H1 (cell line): Measurements from ENCODE around the gene ATP6V1E1.

Experiments used
- ATF2 ChIP-seq: IDR thresholded peaks from 2 replicates; pipeline ENCODE4 v1.6.1; 2012; ENCODE audit warnings: low read length, inconsistent platforms
- CEBPB ChIP-seq: IDR thresholded peaks from 2 replicates; pipeline ENCODE4 v1.6.1; 2012; ENCODE audit warnings: low read depth, low read length
- CTCF ChIP-seq, 3 experiments: IDR thresholded peaks; 1 replicate in 2 of 3; 2 replicates in 1 of 3; pipeline versions ENCODE4 v1.5.1 to v1.6.1; 2011; ENCODE audit warnings: low read length in 3 of 3, mild to moderate bottlenecking in 3 of 3, inconsistent platforms in 2 of 3, low read depth in 1 of 3, moderate library complexity in 1 of 3; ENCODE audit not compliant: insufficient read depth in 1 of 3; ENCODE audit errors: control extremely low read depth in 1 of 3
- EP300 ChIP-seq, 2 experiments: IDR thresholded peaks; 1 replicate in 1 of 2; 2 replicates in 1 of 2; pipeline ENCODE4 v1.6.1; 2011 to 2012; ENCODE audit warnings: low read depth in 2 of 2, low read length in 2 of 2, mild to moderate bottlenecking in 2 of 2, borderline replicate concordance in 1 of 2, inconsistent platforms in 1 of 2, moderate library complexity in 1 of 2
- EZH2 ChIP-seq: fragments of 200-600 bp; sonication (generic); IDR thresholded peaks from 2 replicates; pipeline ENCODE4 v1.7.1; 2012; ENCODE audit warnings: low read depth, mild to moderate bottlenecking, moderate library complexity, low read length, inconsistent platforms; ENCODE audit not compliant: severe bottlenecking
- RAD21 ChIP-seq, 2 experiments: IDR thresholded peaks in 1 of 2; conservative IDR thresholded peaks in 1 of 2; 2 replicates each; pipeline ENCODE4 v1.6.1; 2011; ENCODE audit warnings: low read depth in 2 of 2, low read length in 2 of 2, improper control_type of control experiment in 1 of 2, inconsistent platforms in 1 of 2, mild to moderate bottlenecking in 1 of 2, moderate library complexity in 1 of 2
- RNF2 ChIP-seq: fragments of 200-900, 300-1000 bp; sonication (generic); IDR thresholded peaks from 2 replicates; pipeline ENCODE4 v1.7.1; 2016; ENCODE audit warnings: borderline replicate concordance, low read depth, mild to moderate bottlenecking, antibody characterized with exemption, low read length; ENCODE audit not compliant: poor library complexity, severe bottlenecking; ENCODE audit errors: missing control alignments
- RXRA ChIP-seq: IDR thresholded peaks from 2 replicates; pipeline ENCODE4 v1.6.1; 2011; ENCODE audit warnings: low read depth, mild to moderate bottlenecking, low read length, moderate library complexity; ENCODE audit not compliant: insufficient read depth
- SIN3A ChIP-seq, 2 experiments: IDR thresholded peaks in 1 of 2; conservative IDR thresholded peaks in 1 of 2; 2 replicates each; pipeline ENCODE4 v1.6.1; 2011 to 2012; ENCODE audit warnings: low read length in 2 of 2, improper control_type of control experiment in 1 of 2, low read depth in 1 of 2, mild to moderate bottlenecking in 1 of 2
- SRF ChIP-seq: IDR thresholded peaks from 2 replicates; pipeline ENCODE4 v1.6.1; 2011; ENCODE audit warnings: mild to moderate bottlenecking, low read depth, low read length, moderate library complexity
- YY1 ChIP-seq: IDR thresholded peaks from 2 replicates; pipeline ENCODE4 v1.6.1; 2011; ENCODE audit warnings: low read depth, mild to moderate bottlenecking, low read length
- ZNF274 ChIP-seq: IDR thresholded peaks from 2 replicates; pipeline ENCODE4 v1.7.0; 2012; ENCODE audit warnings: low read length, borderline replicate concordance; ENCODE audit errors: extremely low read depth

GRCh38 chr22:17581631-17582030 lies 46.9 kb downstream of the ATP6V1E1 start:
- TF ChIP-seq SIN3A (conservative IDR thresholded peaks at IDR 0.05 in 1 of 2, IDR thresholded peaks at IDR 0.05 in 1 of 2; ENCODE audit: low read depth in 1 of 2, low read length in 2 of 2): no peak
- TF ChIP-seq CTCF (IDR thresholded peaks at IDR 0.05; ENCODE audit: control extremely low read depth in 1 of 3, insufficient read depth in 1 of 3, low read depth in 1 of 3, low read length in 3 of 3): no peak
- TF ChIP-seq CEBPB: no peak
- no peak for TF ChIP-seq RNF2
- no peak for TF ChIP-seq YY1
- no peak for TF ChIP-seq RAD21 (IDR thresholded peaks at IDR 0.05 in 1 of 2, conservative IDR thresholded peaks at IDR 0.05 in 1 of 2; ENCODE audit: low read depth in 2 of 2, low read length in 2 of 2)
- TF ChIP-seq ATF2: no peak
- no peak for TF ChIP-seq ZNF274
- no peak for TF ChIP-seq EP300 (IDR thresholded peaks at IDR 0.05; ENCODE audit: borderline replicate concordance in 1 of 2, low read depth in 2 of 2, low read length in 2 of 2)
- no peak for TF ChIP-seq RXRA
- no peak for TF ChIP-seq SRF
- TF ChIP-seq EZH2: no peak
